ENCODE measurements around the gene PBRM1. TPM values are rescaled to one million over a fixed set of nuclear protein-coding genes. Genes with fewer than 3 reads are reported as not detected.
"Not testable (repeated sequence)": the region's sequence is repeated elsewhere in the genome, so short reads cannot be mapped to it uniquely, and the experiment has no call there.

The PBRM1 gene
- total RNA-seq, 1 donor from 2014 or later = 91.2 TPM

DNA sequence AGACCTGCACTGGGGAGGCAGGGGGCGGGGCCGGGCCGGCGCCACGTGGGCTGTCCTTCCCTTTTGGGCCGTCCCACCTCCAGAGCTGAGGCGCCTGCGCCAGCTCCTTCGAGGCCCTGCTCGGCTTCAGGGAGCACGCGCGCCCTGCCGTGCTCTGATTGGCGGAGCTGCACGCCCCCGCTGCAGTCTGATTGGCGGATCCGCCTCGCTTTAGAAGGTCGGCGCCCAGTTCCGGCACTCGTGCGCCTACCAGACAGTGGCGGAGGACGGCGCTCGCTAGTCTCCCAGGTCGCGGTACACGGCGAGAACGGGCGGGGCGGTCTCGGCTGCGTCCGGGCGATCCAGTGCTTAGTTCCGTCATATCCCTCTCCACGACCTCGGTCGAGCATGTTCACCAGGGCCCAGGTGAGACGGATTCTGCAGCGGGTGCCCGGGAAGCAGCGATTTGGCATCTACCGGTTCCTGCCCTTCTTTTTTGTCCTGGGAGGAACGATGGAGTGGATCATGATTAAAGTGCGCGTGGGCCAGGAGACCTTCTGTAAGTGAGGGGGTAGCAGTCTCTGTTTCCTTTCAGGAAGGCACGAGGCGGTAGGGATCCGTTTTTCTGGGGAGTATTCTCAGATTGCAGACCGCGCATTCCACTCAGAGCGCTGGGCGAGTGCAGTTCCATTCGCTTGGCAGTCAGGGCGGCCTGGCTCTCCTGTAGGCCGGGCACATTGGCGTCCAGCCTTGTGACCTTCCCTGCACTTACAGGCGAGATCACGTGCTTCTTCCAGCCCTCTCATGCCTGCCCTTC is 149.1 kb downstream of the PBRM1 start, which contains the start of gene UQCC5:
TSS of gene UQCC5 (plus strand) at position 237 of the 796 bp plus-strand sequence. CDS start at position 388, 151 bp downstream.
- peak; percentile 93 for DNase-seq (ENCODE audit: low read depth)

DNA sequence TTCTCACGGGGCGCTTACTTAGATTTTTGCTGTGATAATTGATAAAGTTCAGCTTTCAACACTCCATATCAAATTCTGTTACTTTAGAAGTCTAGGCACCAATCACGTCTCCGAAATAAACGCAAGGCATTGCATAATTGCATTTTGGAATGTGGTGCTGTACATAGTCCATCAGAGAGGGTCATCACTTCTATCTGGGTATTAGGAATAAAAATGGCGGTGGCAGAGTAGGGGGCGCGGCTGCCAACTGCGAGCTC is 149.7 kb downstream of the PBRM1 start:
- no peak for DNase-seq (ENCODE audit: low read depth)

DNA sequence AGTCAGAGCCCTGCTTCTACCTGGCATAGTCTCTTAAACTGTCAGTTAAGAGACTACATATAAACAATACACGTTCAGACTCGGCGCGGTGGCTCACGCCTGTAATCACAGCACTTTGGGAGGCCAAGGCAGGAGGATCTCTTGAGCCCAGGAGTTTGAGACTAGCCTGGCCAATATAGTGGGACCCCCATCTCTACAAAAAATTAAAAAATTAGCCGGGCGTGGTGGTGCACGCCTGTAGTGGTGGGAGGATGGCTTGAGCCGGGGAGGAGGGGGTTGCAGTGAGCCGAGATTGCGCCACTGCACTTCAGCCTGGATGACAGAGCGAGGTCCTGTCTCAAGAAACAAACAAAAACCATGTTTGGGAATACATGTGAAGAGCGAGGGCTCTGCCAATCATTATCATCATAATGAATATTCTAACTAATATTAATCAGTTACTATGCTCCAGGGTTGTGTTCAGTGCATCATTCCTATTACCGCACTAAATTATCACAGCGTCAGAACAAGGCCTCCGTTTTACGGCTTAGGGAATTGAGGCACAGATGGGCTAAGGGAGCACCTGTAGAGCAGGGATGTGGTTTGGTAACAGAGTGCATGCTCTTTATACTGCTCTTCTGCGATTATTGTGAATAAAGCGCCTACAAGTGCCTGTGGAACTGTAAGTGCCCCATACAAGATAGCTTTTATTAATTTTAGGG is 150.2 kb downstream of the PBRM1 start:
- DNase-seq (ENCODE audit: low read depth) = no peak

DNA sequence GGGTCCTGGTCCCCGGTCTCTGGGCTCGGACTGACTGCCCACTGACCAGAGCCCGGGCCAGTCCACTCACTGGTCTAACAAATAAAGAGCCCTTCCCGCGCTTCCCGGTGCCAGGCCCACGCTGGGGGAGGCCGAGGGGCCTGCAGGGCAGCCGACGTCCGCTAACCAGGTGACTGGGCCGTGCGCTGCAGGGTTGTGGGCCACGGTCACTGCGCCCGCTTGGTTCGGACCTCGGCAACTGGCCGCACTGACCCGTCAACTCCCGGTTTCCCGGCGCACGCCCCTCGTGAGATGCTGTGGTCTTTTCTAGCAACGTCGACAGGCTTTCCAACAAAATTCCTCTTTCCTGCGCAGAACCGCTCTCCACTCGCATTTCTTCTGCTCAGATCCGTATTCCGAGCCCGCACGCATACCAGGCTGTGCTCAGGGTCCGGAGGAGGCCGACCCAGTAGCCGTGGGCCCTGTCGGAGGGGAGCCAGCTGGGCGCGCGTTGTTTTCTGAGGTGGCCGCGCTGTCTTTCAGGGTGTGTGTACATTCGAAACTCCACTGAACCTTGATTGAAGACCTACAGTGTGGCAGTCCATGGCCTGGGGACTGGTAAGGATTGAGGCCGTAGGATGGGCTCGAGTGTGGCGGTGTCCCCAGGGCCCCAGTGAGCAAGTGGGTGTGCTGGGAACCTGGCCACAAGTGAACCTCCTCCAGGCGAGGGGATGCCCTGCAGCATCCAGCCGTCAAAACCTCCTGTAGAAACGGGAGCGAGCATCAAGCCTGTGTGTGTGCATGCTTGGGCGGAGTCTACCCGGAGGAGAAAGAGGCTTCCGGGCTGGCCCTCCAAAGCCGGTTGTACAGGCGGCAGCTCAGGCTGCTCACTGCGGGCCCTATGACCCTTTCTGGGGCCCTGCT is 151.2 kb downstream of the PBRM1 start:
- DNase-seq (ENCODE audit: low read depth) = no peak

DNA sequence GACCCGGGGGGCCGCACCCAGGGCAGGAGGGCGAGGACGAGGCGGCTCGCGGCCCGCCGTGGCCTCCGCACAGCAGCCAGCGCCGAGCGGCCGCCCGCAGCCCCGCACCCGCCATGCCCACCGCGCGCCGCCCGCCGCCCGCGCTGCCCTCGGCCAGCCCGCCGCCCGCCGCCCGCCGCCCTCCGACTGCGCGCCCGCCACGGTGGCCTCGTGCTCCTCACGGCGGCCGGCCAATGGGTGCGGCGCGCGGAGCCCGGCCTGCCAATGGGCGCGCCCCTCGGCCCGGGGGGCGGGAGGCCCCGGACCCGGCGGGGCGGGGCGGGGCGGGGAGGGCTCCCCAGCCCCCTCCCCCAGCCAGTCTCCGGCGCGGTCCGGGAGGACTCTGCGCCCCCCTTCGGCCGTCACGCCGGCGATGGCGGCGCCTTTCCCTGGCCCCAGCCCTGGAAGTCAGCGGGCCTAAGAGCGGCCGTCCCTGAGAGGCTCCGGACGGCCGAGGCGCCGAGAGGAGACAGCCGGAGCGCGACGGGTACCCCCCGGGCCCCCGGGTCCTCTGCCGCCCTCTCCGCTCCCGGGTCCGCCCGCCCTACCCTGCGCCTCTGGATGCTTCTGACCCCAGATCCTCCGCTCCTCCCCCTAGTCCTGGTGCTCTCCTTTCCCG is 152.0 kb downstream of the PBRM1 start, which contains the start of gene NT5DC2:
TSS of gene NT5DC2 (minus strand) at position 235 of the 658 bp plus-strand sequence. CDS start at position 115, 120 bp downstream.
- no peak for DNase-seq (ENCODE audit: low read depth)

DNA sequence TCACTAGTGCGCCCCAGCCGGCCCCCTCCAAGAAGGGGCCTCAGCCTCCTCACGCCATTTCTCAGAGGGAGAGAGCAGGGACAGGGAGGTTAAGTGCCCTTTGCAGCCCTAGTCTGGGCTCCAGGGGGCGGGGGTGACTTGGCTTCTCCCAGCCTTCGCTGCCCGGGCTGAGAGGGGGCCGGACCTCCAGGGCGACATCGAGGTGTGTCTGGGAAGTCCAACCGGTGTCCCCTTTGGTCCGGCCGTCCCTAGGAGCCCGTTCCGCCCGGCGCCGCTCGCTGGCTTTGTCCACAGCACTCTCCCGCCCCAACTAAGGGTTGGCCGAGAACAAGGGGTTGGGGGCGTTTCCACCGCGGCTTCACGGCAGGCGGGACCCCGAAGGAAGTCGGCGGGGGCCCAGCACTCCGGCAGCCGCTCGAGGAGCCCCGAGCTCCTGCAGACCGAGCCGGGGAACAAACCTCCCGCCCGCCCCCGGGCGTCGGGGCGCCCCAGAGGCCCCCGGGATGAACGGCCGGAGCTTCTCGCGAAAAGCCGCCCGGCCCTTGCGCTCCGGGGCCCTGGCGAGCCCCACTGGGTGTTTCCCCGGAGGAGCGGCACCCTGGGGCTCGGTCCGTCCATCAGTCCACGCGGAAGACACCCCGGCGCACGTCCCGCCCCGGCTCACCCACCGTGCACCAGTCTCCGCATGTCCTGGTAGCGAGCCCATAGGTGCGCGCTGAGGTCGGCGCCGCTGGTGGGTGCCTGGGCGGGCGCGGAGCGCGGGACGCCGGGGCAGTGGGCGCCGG is 152.7 kb downstream of the PBRM1 start:
- no peak for DNase-seq (ENCODE audit: low read depth)

DNA sequence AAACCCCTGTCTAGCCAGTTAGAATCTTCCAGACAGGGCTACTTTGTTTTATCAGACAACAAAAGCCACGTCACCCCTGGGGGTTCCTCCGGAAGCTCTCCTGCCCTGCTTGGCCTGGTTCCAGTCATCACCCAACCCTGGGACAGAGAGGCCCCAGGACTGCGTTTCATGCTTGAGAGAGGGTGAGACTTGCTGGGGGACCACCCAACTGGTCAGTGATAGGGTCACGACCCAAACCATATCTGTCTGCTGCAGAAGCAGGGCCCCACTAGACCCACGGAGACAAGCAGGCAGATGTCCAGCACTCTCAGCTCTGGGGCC is 153.2 kb downstream of the PBRM1 start:
- no peak for DNase-seq (ENCODE audit: low read depth)

DNA sequence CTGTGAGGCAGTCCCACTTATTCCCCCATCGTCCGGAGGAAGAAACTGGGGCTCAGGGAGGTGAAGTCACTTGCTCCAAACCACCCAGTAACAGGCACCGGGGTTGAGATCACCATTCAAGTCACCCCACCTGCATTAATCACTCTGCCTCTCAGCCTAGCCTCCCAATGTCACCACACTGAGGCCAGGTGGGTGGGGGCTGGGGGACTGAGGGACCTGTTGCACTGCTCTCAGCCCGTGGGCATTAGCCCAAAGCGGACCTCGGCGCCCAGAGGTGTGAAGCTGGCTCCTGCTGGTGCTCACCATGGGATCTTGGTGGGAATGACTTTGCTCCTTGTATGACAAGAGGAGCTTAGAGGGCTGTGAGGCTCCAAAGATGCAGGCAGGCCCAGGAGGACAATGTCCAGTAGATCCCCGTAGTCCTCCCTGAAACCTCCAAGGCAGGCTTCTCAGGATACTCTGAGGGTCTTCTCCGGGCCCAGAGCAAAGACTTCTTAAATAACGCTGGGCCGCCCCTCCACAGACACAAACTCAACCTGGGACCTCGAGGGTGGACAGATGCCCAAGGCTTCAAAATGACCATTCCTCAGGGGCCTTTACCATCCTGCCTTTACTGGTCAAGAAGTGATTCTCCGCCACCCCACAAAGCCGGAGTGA is 153.7 kb downstream of the PBRM1 start:
- DNase-seq (ENCODE audit: low read depth) = no peak

DNA sequence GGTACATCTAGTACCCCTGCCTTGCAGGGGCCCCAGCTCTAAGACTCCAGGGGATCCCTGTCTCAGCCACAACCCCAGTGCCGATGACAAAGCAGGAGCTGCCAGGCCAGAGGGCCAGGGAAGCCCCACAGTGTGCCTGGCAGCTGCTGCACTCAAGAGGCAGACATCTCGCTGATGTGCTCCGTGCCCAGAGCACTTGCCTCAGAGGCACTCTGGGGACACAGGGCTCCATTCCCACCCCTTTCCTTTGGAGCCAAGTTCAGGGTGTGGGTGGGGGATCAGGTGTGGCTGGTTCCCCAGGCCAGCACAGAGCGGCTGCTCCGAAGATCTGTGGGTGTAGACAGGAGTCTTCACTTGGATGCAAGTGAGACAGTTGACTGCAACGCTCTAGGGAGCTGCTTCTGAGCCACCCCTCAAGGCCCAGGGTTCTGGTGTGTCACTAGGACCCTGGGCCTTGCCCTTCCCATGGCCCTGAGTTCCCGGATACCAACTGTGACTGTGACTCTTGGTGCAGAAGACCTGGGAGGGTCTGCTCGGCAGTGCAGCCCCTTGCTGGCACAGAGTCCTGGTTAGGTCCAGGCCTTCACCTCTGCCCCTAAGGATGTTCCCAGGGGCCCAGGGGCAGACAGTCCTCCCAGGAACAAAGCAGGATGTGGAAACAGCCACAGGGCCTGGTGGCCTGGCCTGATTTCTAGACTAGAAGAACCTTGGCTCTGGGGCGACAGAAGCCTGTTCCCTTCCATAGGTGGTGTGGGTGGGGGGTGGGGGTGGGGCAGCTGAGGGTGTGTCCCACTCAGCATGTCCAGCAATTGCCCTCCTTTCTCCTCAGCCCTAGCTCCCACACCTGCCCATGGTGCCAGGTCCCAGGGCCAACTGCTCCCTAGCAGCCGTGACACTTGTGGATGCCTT is 154.5 kb downstream of the PBRM1 start:
- no peak for DNase-seq (ENCODE audit: low read depth)

DNA sequence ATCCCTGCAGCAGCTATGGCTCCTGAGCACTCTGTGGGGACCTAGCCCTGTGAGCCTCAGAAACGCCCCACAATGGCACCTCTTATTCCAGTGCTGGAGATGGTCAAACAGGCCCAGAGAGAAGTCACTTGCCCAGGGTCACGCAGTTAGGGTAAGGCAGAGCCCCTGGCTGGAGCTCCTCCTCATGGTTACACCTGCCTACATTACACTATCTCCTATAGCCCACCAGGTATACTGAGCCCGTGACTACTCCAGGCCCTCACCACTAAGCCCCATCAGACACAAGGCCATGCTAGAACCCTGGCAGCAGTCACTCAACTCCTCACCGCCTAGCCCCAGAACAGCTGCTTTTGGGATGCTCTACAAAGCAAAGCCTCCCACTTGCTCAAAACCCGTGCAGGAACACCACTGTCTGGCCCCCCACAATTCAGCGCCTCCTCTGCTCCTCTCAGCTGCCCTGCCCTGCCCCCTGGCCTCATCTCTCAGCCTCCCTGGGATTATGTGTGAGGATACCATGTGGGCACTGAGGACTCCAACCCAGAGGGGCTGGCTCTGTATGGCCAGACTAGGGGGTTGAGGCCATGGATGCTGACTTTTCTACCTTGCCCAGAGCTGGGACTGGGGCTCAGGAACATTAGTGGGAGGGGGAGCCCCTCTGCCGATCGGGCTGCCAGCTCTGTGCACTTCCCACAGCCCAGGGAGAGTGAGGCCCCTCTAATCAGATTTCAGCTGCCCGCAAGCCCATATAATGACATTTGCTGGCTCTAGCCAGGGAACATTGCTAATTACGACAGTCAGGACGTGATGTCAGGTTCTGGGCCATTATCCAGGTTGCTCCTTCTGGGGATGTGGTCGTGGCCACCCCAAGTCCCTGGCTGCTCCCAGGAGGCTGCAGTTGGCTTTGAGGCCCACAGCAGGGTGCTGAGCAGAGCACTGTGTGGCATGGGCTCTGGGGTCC is 156.1 kb downstream of the PBRM1 start:
- no peak for DNase-seq (ENCODE audit: low read depth)

DNA sequence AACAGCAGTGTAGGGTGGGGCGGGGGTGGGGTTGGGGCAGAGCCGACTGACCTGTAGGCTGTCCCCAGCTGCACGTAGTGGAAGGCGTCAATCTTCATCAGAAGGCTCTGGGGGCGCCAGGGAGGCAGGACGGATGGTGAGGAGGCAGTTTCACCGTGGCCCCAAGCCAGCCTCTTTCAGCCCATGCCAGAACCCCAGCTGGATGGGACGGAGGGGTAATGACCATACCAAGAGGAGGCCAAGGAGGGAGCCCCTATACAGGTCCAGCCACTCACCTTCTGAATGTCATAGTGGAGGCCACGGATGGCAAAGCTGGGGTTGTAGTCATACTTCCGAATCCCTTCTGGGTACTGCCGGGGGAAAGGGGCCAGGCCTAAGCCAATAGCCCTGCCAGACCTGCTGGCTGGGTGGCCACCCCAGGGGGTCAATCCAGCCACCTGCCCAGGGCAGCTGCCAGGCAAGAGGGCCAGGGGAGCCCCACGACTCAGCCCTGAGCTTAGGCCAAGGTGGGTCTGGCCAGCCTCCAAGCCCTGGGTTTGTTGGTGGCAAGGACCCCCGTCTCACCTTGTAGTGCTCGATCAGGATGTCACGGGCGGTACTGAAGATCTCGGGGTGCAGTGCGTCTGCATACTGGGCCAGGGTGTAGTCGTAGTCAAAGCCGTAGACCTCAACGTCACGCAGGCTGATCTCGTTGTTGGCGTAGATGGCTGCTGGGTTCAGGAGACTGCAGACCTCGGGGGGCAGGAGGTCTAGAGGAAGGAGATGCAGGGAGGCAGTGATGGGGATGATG is 156.9 kb downstream of the PBRM1 start:
- no peak for DNase-seq (ENCODE audit: low read depth)

DNA sequence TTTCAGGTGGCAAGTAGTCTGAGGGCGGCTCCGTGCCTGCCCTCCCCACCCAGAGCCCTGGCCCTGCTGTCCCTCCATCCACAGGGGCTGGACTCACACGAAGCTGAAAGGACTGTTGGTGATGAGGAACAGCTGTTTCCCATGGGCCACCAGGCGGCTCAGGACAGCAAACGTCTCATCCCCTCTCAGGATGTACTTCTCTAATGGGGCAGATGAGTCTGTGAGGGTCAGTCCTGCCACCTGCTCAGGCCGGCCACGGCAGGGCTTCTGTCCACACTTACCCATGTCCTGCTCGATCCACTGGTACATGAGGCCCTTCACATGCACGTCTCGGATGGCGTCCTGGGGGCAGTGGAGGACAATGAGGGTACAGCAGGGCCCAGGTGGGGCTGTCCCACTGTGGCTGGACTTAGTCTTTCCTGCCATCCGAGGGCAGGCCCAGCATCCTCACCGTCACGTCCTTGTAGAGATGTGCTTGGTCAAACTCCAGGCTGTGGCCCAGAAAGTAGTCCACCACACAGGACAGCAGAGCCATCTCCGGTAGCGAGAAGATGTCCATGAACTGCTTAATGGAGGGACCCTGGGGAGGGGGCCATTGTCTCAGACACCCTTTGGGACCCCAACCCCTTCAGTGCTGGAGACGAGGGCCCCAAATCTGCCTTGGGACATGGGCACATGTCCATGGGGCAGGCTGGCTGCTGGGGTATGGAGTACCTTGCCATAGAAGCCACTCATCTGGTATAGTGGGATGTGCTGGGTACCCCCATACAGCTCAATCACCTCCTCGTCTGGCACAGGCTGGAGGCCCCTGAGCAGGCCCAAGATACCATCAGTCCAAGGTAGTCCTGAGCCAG is 157.8 kb downstream of the PBRM1 start:
- DNase-seq (ENCODE audit: low read depth) = no peak

DNA sequence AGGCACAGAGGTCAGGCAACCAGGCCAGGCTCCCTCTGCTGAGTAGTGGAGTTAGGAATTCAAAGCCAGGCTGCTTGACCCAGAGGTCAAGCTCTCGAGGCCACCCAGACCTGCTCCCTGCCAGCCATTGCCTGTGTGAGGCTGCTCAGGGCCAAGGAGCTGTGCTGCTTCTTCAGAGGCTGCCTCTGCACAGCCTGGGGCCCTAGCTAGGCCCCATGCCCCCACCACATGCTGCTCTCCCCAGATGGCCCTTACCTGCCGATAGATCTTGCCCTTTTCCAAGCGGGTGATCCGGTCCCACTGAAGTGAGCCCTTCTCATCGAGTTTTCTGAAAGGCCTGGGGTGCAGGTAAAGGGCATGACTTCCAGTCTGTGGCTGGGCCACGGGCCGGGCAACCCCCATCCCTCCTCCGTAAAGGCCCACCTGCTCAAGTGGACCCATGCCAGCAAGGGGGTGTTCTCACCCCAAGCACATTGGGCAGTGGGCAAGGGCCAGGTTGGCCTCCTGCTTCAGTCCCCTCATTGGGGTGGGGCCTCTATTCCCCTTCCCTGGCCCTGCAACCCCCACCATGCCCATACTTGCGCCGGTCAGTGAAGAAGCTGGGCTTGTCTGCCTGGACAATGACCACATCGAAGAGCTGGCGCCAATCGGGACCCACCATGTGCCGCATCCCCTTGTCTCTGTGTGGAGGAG is 158.5 kb downstream of the PBRM1 start:
- DNase-seq (ENCODE audit: low read depth) = peak; percentile 25

DNA sequence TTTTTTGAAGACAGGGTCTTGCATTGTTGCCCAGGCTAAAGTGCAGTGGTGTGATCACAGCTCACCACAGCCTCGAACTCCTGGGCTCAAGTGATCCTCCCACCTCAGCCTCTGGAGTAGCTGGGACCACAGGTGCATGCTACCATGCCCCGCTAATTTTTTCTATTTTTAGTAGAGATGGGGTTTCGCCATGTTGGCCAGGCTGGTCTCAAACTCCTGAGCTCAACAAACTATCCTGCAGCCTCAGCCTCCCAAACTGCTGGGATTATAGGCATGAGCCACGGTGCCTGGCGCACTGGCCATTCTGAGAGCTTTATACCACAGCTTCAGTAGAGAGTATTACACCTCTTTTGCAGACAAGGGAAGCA is 159.1 kb downstream of the PBRM1 start:
- not testable (repeated sequence) for DNase-seq (ENCODE audit: low read depth)

DNA sequence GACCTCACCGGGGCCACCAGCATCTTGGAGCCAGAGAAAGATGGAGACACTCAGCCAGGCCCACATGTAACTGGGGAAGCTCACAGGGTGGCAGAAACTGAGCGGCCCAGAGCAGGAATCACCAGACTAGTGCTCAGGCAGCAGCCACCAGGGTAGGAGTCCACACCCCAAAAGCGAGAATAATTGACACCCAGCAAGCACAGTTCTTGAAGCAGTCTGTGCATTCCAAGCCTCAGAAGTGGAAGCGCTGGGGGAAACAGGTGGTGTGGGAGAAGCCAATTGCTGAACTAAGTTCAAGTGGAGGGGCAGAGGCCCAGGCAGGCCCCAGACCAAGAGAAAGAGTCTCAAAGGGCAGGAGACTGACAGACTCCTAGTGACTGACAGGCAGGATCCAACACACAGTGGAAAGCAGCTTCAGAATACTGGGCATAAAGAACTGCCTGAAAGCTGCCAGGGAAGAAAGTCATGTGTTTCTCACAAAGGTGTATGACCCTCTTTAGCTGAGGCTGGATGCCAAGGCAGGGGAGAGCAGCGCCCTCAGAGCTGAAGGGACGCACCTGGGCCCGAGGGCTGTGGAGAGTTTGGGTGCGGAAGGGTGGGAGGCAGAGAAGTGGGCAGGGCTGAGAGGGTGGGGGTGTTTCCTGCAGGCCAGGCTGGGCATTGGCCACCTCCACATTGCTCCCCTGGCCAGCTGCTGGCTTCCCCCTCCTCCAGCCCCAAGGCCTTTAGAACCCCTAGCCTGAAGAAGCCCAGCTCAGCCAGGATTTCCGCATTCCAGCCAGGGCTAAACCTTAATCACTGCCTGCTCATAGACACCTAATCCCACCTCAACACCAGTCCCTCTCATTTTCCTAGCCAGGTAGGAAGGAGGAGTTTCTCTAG is 159.8 kb downstream of the PBRM1 start:
- DNase-seq (ENCODE audit: low read depth) = peak; percentile 16

Data from renal cortical epithelial cell (primary cell).